Measurements from ENCODE around the gene HTATIP2. TPM values are rescaled to one million over a fixed set of nuclear protein-coding genes. Genes with fewer than 3 reads are reported as not detected.

Gene HTATIP2
- total and polyA plus RNA-seq, 9 donors: 9.8 to 51.8 (median 15.8) TPM

DNA sequence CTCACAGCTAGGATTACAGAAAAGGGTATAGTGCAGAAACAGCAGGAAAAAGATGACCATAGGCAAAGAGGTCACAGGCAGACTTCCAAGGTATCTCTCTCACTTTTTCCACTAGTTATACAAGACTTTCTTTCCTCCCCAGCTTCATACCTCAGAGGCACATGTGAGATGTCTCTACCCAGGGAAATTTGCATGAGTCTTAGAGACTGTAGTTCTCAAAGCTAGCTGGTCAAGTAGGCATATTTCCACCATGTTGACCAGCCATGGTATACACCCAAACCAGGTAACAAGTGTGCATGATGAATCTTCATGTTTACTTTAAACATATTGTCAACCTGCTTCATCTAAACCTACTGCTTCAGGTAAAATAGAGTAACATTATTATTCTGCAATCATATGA, 51.9 kb downstream of the HTATIP2 start:
- H3K4me3 ChIP-seq: no peak overlapping the region
- no peak for DNase-seq
- intact Hi-C loops (cut with DNase I): no loop called here
- no peak overlapping the region for H3K27ac ChIP-seq
- H3K27me3 ChIP-seq: no peaks in the 10 kb centered on the region
- no peaks in the 10 kb centered on the region for H3K9me3 ChIP-seq
- TF ChIP-seq POLR2A (IDR thresholded peaks at IDR 0.05) (no peak), EP300 (IDR thresholded peaks at IDR 0.05) (no peak)
- TF ChIP-seq, protein P1, sequence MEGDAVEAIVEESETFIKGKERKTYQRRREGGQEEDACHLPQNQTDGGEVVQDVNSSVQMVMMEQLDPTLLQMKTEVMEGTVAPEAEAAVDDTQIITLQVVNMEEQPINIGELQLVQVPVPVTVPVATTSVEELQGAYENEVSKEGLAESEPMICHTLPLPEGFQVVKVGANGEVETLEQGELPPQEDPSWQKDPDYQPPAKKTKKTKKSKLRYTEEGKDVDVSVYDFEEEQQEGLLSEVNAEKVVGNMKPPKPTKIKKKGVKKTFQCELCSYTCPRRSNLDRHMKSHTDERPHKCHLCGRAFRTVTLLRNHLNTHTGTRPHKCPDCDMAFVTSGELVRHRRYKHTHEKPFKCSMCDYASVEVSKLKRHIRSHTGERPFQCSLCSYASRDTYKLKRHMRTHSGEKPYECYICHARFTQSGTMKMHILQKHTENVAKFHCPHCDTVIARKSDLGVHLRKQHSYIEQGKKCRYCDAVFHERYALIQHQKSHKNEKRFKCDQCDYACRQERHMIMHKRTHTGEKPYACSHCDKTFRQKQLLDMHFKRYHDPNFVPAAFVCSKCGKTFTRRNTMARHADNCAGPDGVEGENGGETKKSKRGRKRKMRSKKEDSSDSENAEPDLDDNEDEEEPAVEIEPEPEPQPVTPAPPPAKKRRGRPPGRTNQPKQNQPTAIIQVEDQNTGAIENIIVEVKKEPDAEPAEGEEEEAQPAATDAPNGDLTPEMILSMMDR (IDR thresholded peaks at IDR 0.05): no peak
- H3K4me1 ChIP-seq (ENCODE audit: insufficient read depth): no peaks in the 10 kb centered on the region
- H3K36me3 ChIP-seq: no peaks in the 10 kb centered on the region

DNA sequence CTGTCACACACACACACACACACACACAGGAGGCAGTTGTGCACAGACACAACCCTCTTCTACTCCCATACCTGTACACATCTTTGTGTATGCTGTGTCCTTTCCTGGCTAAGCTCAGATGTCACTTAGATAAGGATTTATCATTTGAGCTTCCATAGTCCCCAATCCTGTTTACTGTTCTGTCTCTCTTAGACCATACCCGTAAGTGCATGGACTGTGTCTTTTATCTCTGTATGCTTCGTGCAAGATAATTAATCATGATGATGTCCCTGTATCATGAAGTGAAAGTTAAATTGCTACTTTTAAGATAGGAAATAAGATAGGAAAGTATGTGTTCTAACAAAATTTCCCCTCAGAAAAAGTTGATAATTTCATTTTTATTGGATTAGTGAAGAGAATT, 54.3 kb downstream of the HTATIP2 start:
- Histone ChIP-seq H3K9me3 (no peaks in the 10 kb centered on the region), H3K4me3 (no peak overlapping the region), H3K27me3 (no peaks in the 10 kb centered on the region), H3K27ac (no peak overlapping the region), H3K36me3 (no peaks in the 10 kb centered on the region), H3K4me1 (ENCODE audit: insufficient read depth) (no peaks in the 10 kb centered on the region)
- TF ChIP-seq, protein P1 (IDR thresholded peaks at IDR 0.05): no peak
- TF ChIP-seq EP300 (IDR thresholded peaks at IDR 0.05) (no peak), POLR2A (IDR thresholded peaks at IDR 0.05) (no peak)
- WGBS, 3 donors: 62 to 71% (median 66%) methylated on average over 2 of the region's 2 CpGs
- DNase-seq: no peak
- intact Hi-C loops (cut with DNase I): no loop called here

DNA sequence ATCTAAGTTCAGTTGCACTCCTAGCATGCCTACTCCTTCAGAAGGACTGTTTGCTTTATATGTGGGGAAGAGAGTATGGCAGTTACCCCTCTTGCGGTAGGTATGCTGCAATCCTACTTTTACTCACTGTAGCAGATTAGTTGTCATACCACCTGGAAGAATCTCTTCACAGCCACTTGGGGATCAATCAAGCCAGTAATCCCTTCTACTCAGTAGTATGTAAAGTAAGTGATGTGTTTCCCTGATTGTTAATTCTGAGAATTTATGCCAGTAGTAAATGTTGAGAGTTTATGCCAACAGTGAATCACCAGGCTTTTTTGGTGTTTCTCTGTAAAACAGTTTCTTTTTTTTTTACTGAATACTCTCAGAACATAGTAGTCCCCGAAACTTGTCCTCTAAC, 58.4 kb downstream of the HTATIP2 start:
- no peak for DNase-seq
- intact Hi-C loops (cut with DNase I): no loop called here
- no peak overlapping the region for H3K4me3 ChIP-seq
- no peak overlapping the region for H3K27ac ChIP-seq
- TF ChIP-seq, protein P1 (IDR thresholded peaks at IDR 0.05): no peak
- TF ChIP-seq POLR2A (IDR thresholded peaks at IDR 0.05) (no peak), EP300 (IDR thresholded peaks at IDR 0.05) (no peak)
- H3K9me3 ChIP-seq: no peaks in the 10 kb centered on the region
- no peaks in the 10 kb centered on the region for H3K27me3 ChIP-seq
- WGBS, 3 donors: 47 to 99% (median 98%) methylated on average over 2 of the region's 2 CpGs
- no peaks in the 10 kb centered on the region for H3K36me3 ChIP-seq
- H3K4me1 ChIP-seq (ENCODE audit: insufficient read depth): no peaks in the 10 kb centered on the region

DNA sequence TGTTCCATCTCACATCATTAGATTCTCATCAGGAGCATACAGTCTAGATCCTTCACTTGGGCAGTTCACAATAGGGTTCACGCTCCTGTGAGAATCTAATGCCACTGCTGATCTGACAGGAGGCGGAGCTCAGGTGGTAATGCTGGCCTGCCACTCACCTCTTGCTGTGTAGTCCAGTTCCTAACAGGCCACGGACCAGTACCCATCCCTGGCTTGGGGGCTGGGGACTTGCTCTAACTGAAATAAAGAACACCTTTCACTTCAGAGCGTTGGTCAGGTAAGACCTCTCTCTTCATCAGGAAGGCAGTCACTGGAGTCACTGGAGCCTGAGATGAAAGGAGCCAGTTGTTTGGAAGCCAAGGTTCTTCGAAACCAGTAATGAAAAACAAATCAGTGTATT, 65.7 kb downstream of the HTATIP2 start:
- TF ChIP-seq POLR2A (IDR thresholded peaks at IDR 0.05): no peak
- no peak for TF ChIP-seq EP300 (IDR thresholded peaks at IDR 0.05)
- TF ChIP-seq, protein P1 (IDR thresholded peaks at IDR 0.05): no peak
- intact Hi-C loops (cut with DNase I): no loop called here
- no peak for DNase-seq
- Histone ChIP-seq H3K36me3 (no peaks in the 10 kb centered on the region), H3K27me3 (no peaks in the 10 kb centered on the region), H3K9me3 (no peaks in the 10 kb centered on the region), H3K4me3 (no peak overlapping the region), H3K4me1 (ENCODE audit: insufficient read depth) (no peaks in the 10 kb centered on the region), H3K27ac (no peak overlapping the region)
- 90 to 95% (median 91%) methylated on average over 5 of the region's 5 CpGs for WGBS, 3 donors

Other genes with a start within 250 kb of the HTATIP2 start
- not detected for gene DBX1, start 203.2 kb upstream of the HTATIP2 start, total RNA-seq
- gene DBX1, start 203.2 kb upstream of the HTATIP2 start, polyA plus RNA-seq: not detected
- 10 to 100 TPM; 12.6 to 21.2 (median 15.3) TPM for gene PRMT3, start 24.0 kb downstream of the HTATIP2 start, total RNA-seq
- gene PRMT3, start 24.0 kb downstream of the HTATIP2 start, polyA plus RNA-seq: 10 to 100 TPM in 1 of 2 donors, 1 to 10 TPM in 1; 8.5 to 10.0 TPM
- not detected for gene SLC6A5, start 235.9 kb downstream of the HTATIP2 start, total RNA-seq
- gene SLC6A5, start 235.9 kb downstream of the HTATIP2 start, polyA plus RNA-seq: under 1 TPM in 1 of 2 donors, not detected in 1; 0.12 TPM

All from ovary (tissue), 9 donors.